Tibial artery (tissue), 4 donors: ENCODE measurements around the gene EHBP1.

Experiments used
- DNase-seq, 2 donors: peaks; one replicate each; pipeline ENCODE4 v3.0.0-alpha.2; 2019
- H3K27ac ChIP-seq, 2 donors: fragments of 200-600 bp; sonication (generic) in 1 of 2; 1 replicate in 1 of 2; 2 replicates in 1 of 2; pipeline ENCODE4 v1.5.1; 2018 to 2019; ENCODE audit warnings: mild to moderate bottlenecking in 1 of 2
- H3K27me3 ChIP-seq, 2 donors: fragments of 200-600 bp; sonication (generic) in 1 of 2; one replicate each; pipeline versions ENCODE4 v1.5.1 to v1.6.0; 2016 to 2019
- H3K36me3 ChIP-seq, 3 donors: fragments of 200-600 bp; sonication (generic) in 2 of 3; one replicate each; pipeline ENCODE4 v1.5.1; 2016 to 2019; ENCODE audit warnings: mild to moderate bottlenecking in 2 of 3
- H3K4me1 ChIP-seq, 4 donors: fragments of 200-600 bp; sonication (generic) in 2 of 4; 1 replicate in 3 of 4; 2 replicates in 1 of 4; pipeline ENCODE4 v1.5.1; 2016 to 2019
- H3K4me3 ChIP-seq, 2 donors: fragments of 200-600 bp; sonication (generic) in 1 of 2; 1 replicate in 1 of 2; 2 replicates in 1 of 2; pipeline ENCODE4 v1.5.1; 2018 to 2019; ENCODE audit warnings: mild to moderate bottlenecking in 2 of 2
- H3K9me3 ChIP-seq, 3 donors: fragments of 200-600 bp; sonication (generic) in 1 of 3; one replicate each; pipeline ENCODE4 v1.5.1; 2016 to 2019
- intact Hi-C: fragments of 100-400 bp; cut with DNase I; formaldehyde crosslinking; loops from one replicate; pipeline ENCODE4 v1.15.0; 2023; ENCODE audit warnings: low total_unique reads
- TF ChIP-seq, protein P1 (sequence below), 2 experiments: fragments of 200-600 bp in 1 of 2; fragments of 450-650 bp in 1 of 2; IDR thresholded peaks; one replicate each; pipeline ENCODE4 v1.5.1; 2017 to 2019; ENCODE audit warnings: antibody characterized with exemption in 2 of 2, mild to moderate bottlenecking in 1 of 2, moderate library complexity in 1 of 2

Gene EHBP1

DNA sequence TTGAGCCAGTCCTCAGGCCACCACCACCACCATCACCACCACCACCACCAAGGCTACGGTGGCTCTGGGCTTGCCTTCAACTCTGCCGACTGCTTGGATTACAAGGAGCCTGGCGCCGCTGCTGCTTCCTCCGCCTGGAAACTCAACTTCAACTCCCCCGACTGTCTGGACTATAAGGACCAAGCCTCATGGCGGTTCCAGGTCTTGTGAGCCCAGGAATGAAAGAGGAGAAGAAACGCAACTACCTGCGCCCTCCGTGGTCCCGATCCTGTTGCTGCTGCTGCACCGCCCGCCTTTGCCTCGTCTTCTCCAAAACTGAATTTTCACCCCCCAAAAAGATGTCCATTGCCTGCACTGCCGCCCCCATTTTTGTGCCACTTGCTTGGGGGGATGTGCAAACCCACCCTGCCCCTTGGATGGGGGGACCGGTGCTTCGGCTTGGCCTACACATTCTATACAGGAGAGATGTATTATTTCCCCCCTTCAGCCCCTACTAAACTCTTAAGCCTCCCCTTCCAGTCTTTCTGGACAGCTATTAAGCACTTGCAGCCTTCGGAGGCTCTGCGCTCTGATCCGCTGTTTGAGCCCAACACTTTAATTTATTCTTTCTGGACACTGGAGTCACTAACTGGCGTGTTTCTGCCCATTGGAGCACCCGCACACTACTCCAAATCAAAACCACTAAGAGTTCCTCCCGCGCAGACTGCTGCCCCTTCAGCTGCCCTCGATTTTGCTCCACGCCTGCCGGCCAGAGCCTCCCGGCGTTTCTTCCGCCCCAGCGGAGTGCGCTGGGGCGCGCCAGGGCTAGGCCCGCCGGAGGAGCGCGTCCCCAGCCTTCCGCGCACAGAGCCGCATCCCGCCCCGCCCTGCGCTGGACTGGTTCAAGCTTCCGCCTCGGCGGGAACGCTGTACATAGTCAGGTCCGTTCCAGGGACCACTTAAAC, 350.9 kb downstream of the EHBP1 start:
- intact Hi-C loops = no loop called here
- peaks cover 12 to 100% of the 10 kb centered on the region in 2 donors for H3K27me3 ChIP-seq
- peak overlapping the region in 1 of 2 donors; percentile 13 for H3K4me3 ChIP-seq
- DNase-seq = no peak
- H3K4me1 ChIP-seq = peaks cover 0 to 59% (median 44%) of the 10 kb centered on the region in 4 donors
- H3K36me3 ChIP-seq = no peaks in the 10 kb centered on the region
- H3K9me3 ChIP-seq = peaks cover 0 to 10% (median 5%) of the 10 kb centered on the region in 3 donors
- H3K27ac ChIP-seq = no peak overlapping the region
- TF ChIP-seq, protein P1, sequence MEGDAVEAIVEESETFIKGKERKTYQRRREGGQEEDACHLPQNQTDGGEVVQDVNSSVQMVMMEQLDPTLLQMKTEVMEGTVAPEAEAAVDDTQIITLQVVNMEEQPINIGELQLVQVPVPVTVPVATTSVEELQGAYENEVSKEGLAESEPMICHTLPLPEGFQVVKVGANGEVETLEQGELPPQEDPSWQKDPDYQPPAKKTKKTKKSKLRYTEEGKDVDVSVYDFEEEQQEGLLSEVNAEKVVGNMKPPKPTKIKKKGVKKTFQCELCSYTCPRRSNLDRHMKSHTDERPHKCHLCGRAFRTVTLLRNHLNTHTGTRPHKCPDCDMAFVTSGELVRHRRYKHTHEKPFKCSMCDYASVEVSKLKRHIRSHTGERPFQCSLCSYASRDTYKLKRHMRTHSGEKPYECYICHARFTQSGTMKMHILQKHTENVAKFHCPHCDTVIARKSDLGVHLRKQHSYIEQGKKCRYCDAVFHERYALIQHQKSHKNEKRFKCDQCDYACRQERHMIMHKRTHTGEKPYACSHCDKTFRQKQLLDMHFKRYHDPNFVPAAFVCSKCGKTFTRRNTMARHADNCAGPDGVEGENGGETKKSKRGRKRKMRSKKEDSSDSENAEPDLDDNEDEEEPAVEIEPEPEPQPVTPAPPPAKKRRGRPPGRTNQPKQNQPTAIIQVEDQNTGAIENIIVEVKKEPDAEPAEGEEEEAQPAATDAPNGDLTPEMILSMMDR (IDR thresholded peaks at IDR 0.05) = no peak

DNA sequence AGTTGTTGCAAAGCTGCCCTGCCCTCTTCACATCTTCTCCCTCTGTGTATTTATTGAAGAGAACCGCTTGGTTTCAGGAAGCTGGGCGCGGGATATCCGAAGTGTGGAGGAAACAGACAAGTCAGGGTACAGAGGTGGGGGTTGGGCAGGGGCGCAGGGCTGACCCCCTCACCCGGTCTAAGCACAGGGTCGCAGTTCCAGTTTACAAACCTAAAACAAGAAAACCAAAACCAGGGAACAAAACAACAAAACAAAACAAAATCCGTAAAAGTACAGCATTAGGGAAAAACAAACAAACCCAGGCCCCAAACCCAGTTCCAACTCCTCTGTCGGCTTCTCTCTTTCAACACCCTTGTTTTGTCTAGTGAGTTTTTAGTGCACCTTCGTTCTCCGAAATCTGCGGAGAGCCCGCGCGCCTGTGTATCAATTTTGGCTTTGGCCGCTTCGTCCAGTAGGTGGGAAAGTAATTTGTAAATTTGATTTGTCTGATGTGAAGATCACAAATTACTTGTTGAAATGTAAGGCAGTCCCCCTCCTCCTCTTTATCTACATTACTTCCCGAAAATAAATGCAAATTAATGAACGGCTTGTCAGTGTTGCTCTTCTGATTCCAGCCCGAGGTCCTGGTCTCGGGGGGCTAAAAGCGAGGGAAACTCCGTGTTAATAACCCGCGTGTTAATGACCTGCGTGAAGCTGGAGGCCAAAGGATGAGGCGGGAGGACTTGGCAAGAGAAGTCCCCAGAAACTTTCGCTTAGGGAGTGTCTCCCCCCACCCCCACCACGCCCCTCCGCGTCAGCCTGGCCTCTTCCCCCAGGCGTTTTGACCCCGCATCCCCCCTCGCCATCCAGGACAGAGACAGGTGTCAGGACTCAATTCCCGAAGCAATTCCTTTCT, 352.0 kb downstream of the EHBP1 start:
- Histone ChIP-seq H3K4me1 (peaks cover 0 to 57% (median 44%) of the 10 kb centered on the region in 4 donors), H3K27me3 (peaks cover 12 to 100% of the 10 kb centered on the region in 2 donors), H3K9me3 (peaks cover 0 to 5% (median 4%) of the 10 kb centered on the region in 3 donors), H3K36me3 (no peaks in the 10 kb centered on the region), H3K4me3 (no peak overlapping the region), H3K27ac (no peak overlapping the region)
- TF ChIP-seq, protein P1 (IDR thresholded peaks at IDR 0.05) = no peak
- DNase-seq = no peak
- intact Hi-C loops = no loop called here

DNA sequence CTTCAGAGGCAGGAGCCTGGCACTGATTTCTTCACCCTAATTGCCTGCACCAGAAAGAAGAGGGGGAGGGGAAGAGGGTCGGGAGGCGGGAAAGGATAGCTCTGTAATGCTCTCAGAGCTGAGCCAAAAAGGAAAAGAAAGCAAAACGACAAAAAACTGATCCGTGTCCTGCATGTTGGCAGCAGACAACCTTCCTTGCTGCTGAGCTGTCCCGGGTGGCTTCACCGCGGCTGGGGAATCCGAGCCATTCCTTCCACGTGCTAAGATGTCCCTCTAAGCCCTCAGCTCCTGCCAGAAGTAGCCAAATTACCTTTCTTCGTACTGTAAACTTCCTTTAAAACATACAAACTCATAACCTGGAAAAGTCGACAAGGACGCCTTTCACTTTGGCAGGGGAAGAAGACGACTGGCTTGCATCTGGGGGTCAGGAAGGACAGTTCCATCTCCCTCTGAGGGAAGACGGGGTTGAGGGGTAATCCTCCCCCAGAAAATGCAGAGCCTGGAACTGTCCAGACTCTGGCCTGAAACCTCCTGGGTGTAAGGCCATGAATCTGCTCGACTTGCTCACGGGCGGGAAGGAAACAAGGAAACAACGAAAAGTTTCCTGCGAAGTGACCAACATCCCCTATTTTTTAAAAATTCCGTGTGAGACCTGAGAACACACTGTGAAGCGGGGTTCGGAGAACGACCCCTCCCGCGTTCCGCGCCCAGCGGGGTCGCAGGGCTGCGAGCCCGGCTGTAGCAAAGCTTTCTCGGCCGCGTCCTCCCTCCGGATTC, 352.8 kb downstream of the EHBP1 start:
- Histone ChIP-seq H3K36me3 (no peaks in the 10 kb centered on the region), H3K4me1 (peaks cover 0 to 57% (median 44%) of the 10 kb centered on the region in 4 donors), H3K9me3 (peaks cover 0 to 5% (median 4%) of the 10 kb centered on the region in 3 donors), H3K27me3 (peaks cover 12 to 96% of the 10 kb centered on the region in 2 donors), H3K4me3 (peak overlapping the region in 1 of 2 donors; percentile 11), H3K27ac (no peak overlapping the region)
- intact Hi-C loops = no loop called here
- no peak for DNase-seq
- TF ChIP-seq, protein P1 (IDR thresholded peaks at IDR 0.05) = no peak

DNA sequence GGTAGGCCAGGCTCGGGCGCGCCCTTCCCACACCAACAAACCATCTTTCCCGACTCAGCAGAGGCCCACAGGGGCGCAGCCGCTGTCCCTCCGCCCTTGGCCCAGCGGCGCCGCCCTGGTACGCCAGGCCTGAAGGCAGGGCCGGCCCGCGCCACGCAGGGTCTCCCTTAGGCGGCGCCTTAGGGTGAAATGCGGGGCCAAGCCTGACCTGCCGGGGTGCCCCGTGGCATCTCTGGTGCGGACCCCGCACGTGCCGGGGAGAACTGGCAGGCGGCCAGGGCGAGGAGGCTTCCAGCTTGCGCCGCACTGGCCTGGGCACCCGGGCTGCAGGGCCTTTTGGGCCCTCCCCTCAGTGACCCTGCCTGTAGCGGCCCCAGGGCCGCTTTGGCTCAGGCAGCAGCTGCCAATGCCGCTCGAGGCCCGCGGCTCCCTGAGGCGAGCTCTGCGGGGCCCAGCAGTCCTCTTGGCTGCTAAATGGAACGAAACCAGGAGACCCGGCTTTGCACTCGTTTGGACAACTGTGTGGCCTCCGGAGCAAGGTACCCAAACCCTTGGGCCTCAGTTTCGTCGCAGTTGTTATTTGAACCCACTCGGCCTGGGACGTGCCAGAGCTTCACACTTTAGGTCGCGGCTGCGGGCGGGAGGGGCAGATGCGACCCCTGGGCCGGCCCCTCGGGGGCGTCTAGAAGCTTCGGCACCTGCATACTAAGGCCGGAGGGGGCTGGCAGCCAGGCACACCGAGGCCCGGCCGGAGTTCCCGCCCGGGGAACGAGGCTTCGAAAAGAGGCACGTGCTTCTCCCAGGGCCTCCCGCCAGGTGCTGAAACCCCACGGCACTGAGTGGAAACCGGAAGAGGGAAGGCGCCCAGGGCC, 353.6 kb downstream of the EHBP1 start:
- H3K4me1 ChIP-seq = peaks cover 0 to 52% (median 44%) of the 10 kb centered on the region in 4 donors
- TF ChIP-seq, protein P1 (IDR thresholded peaks at IDR 0.05) = no peak
- peak overlapping the region in 1 of 2 donors; percentile 11 for H3K4me3 ChIP-seq
- intact Hi-C loops = no loop called here
- no peak for DNase-seq
- peaks cover 12 to 96% of the 10 kb centered on the region in 2 donors for H3K27me3 ChIP-seq
- no peaks in the 10 kb centered on the region for H3K36me3 ChIP-seq
- H3K27ac ChIP-seq = no peak overlapping the region
- H3K9me3 ChIP-seq = peaks cover 0 to 3% (median 0%) of the 10 kb centered on the region in 3 donors
